K562 (cell line): Measurements from ENCODE around the gene TSC22D1. TPM values are rescaled to one million over a fixed set of nuclear protein-coding genes. Genes with fewer than 3 reads are reported as not detected.

Experiments
- ATAC-seq: fragments of 200-7000 bp; cut with Tn5 transposase; 3 replicates; pipeline ENCODE4 v1.9.1; 2020; ENCODE audit warnings: moderate library complexity
- BruUV-seq: library from RNA; stranded (reverse); fragments of 400-500 nt; replicated peaks from 2 replicates; lab custom pipeline; 2021; lab: Mats Ljungman, UMichigan
- CTCF ChIA-PET: fragments of 300-600 bp; formaldehyde crosslinking; extraction: SDS; loops from one replicate; lab custom pipeline; 2021; ENCODE audit warnings: low intra/inter-chr PET ratio; lab: Yijun Ruan, JAX
- POLR2A ChIA-PET: fragments of 300-600, 350-650 bp; sonication (Branson Sonifier 250); formaldehyde crosslinking; extraction: SDS; loops from one replicate; lab custom pipeline; 2021; ENCODE audit warnings: antibody characterized with exemption, inconsistent platforms; lab: Yijun Ruan, JAX
- DNase-seq, 4 experiments: peaks; one replicate each; pipeline versions ENCODE4 v3.0.0 to v3.0.0-alpha.2; 2011 to 2018; ENCODE audit warnings: low spot score in 3 of 4, mixed read lengths in 3 of 4; ENCODE audit errors: extremely low read depth in 1 of 4
- FAIRE-seq: peaks from 2 replicates; lab custom pipeline; 2011; peaks lifted over from hg19 to GRCh38; lab: Jason Lieb, UNC
- H2AFZ ChIP-seq: 2 replicates; pipeline ENCODE4 v1.6.0; 2011; ENCODE audit warnings: low read depth, low read length, control low read depth, inconsistent platforms
- H3K27ac ChIP-seq: fragments of 200-600 bp; 3 replicates; pipeline ENCODE4 v1.8.0; 2011; ENCODE audit warnings: low read depth, mild to moderate bottlenecking, control low read depth, inconsistent platforms, low read length, moderate library complexity, mixed read lengths; ENCODE audit errors: extremely low read depth
- H3K27me3 ChIP-seq, 2 experiments: fragments of 300-600 bp in 1 of 2; 2 replicates in 1 of 2; 3 replicates in 1 of 2; pipeline versions ENCODE4 v1.6.0 to v1.8.0; 2011; ENCODE audit warnings: inconsistent platforms in 2 of 2, low read length in 2 of 2, mild to moderate bottlenecking in 1 of 2, mixed read lengths in 1 of 2, moderate library complexity in 1 of 2; ENCODE audit not compliant: control insufficient read depth in 2 of 2, insufficient read depth in 2 of 2
- H3K36me3 ChIP-seq: fragments of 300-600 bp; 3 replicates; pipeline ENCODE4 v1.8.0; 2011; ENCODE audit warnings: mild to moderate bottlenecking, low read length, inconsistent platforms; ENCODE audit not compliant: control insufficient read depth, insufficient read depth
- H3K4me1 ChIP-seq, 2 experiments: fragments of 200-600 bp in 1 of 2; replicated peaks in 1 of 2; 2 replicates in 1 of 2; 3 replicates in 1 of 2; pipeline versions ENCODE4 v1.5.1 to v1.8.0; 2011; ENCODE audit warnings: inconsistent platforms in 2 of 2, low read length in 2 of 2, mild to moderate bottlenecking in 1 of 2, mixed read lengths in 1 of 2, moderate library complexity in 1 of 2; ENCODE audit not compliant: control insufficient read depth in 2 of 2, insufficient read depth in 2 of 2
- H3K4me2 ChIP-seq: 2 replicates; pipeline ENCODE4 v1.6.1; 2011; ENCODE audit warnings: low read length, control low read depth, inconsistent platforms, mixed read lengths; ENCODE audit not compliant: insufficient read depth
- H3K4me3 ChIP-seq: fragments of 200-600 bp; sonication (generic), shearing (Covaris generic); 2 replicates; pipeline ENCODE4 v1.5.1; 2016; ENCODE audit warnings: control low read depth, inconsistent platforms
- H3K79me2 ChIP-seq: fragments of 200-600 bp; 3 replicates; pipeline ENCODE4 v1.8.0; 2011; ENCODE audit warnings: low read length, inconsistent platforms; ENCODE audit not compliant: control insufficient read depth, insufficient read depth
- H3K9ac ChIP-seq, 2 experiments: 2 replicates each; pipeline versions ENCODE4 v1.6.0 to v1.6.1; 2011; ENCODE audit warnings: low read depth in 2 of 2, low read length in 2 of 2, control low read depth in 1 of 2, inconsistent platforms in 1 of 2, mild to moderate bottlenecking in 1 of 2, mixed read lengths in 1 of 2; ENCODE audit not compliant: insufficient read depth in 1 of 2
- H3K9me1 ChIP-seq: one replicate; pipeline ENCODE4 v1.6.0; 2011; ENCODE audit warnings: inconsistent platforms, mild to moderate bottlenecking, low read length, moderate library complexity; ENCODE audit not compliant: control insufficient read depth, insufficient read depth
- H3K9me3 ChIP-seq: replicated peaks from 2 replicates; pipeline ENCODE4 v1.5.1; 2011; ENCODE audit warnings: low read depth, low read length, inconsistent platforms; ENCODE audit not compliant: control insufficient read depth, insufficient read depth
- H4K20me1 ChIP-seq: replicated peaks from 2 replicates; pipeline ENCODE4 v1.6.1; 2011; ENCODE audit warnings: low read length, inconsistent platforms, mixed read lengths; ENCODE audit not compliant: control insufficient read depth, insufficient read depth
- CEBPB ChIP-seq: fragments of 450-650 bp; IDR thresholded peaks from 2 replicates; pipeline ENCODE4 v1.6.1; 2016; ENCODE audit warnings: missing genetic modification characterization, missing compliant biosample characterization
- IFI16 ChIP-seq: fragments of 250-450 bp; sonication (Bioruptor Pico); IDR thresholded peaks from 2 replicates; pipeline ENCODE4 v2.1.2; 2022; ENCODE audit warnings: mild to moderate bottlenecking, inconsistent platforms
- IRF1 ChIP-seq: sonication (generic); formaldehyde crosslinking; IDR thresholded peaks from 2 replicates; pipeline ENCODE4 v1.8.0; 2022; ENCODE audit warnings: missing genetic modification reagents, mild to moderate bottlenecking, borderline replicate concordance
- NFATC3 ChIP-seq: fragments of 450-650 bp; IDR thresholded peaks from 2 replicates; pipeline ENCODE4 v1.6.1; 2017; ENCODE audit warnings: mild to moderate bottlenecking
- NFE2L1 ChIP-seq: fragments of 450-650 bp; IDR thresholded peaks from 2 replicates; pipeline ENCODE4 v1.6.1; 2016; ENCODE audit warnings: missing genetic modification characterization, low read depth, mild to moderate bottlenecking, missing compliant biosample characterization, moderate library complexity, borderline replicate concordance
- PTRF ChIP-seq: fragments of 450-650 bp; IDR thresholded peaks from 2 replicates; pipeline ENCODE4 v1.6.1; 2016; ENCODE audit warnings: mild to moderate bottlenecking, missing genetic modification characterization, missing compliant biosample characterization
- SIN3B ChIP-seq: fragments of 450-650 bp; IDR thresholded peaks from 2 replicates; pipeline ENCODE4 v1.6.1; 2017; ENCODE audit warnings: low read depth, mild to moderate bottlenecking, moderate library complexity
- SRSF1 ChIP-seq: fragments of 200-400 bp; formaldehyde crosslinking; IDR thresholded peaks from 2 replicates; pipeline ENCODE4 v1.6.1; 2017; ENCODE audit warnings: mild to moderate bottlenecking, low read depth, low read length, moderate library complexity
- THAP12 ChIP-seq: fragments of 250-450 bp; sonication (Bioruptor Pico); IDR thresholded peaks from 2 replicates; pipeline ENCODE4 v1.9.0; 2021; ENCODE audit warnings: mild to moderate bottlenecking, inconsistent platforms
- TRIM28 ChIP-seq: fragments of 450-650 bp; IDR thresholded peaks from 2 replicates; pipeline ENCODE4 v1.6.1; 2017
- ZNF12 ChIP-seq: sonication (generic); formaldehyde crosslinking; IDR thresholded peaks from 2 replicates; pipeline ENCODE4 v1.4.0; 2020; ENCODE audit warnings: mild to moderate bottlenecking, missing genetic modification reagents
- ZNF239 ChIP-seq: fragments of 250-450 bp; sonication (Bioruptor Pico); IDR thresholded peaks from 2 replicates; pipeline ENCODE4 v1.4.0; 2020; ENCODE audit warnings: mild to moderate bottlenecking
- ZNF431 ChIP-seq: sonication (generic); formaldehyde crosslinking; IDR thresholded peaks from 2 replicates; pipeline ENCODE4 v1.8.0; 2022; ENCODE audit warnings: mild to moderate bottlenecking, missing genetic modification reagents
- ZNF511 ChIP-seq: sonication (generic); formaldehyde crosslinking; IDR thresholded peaks from 2 replicates; pipeline ENCODE4 v1.8.0; 2022; ENCODE audit warnings: mild to moderate bottlenecking, missing genetic modification reagents
- ZNF518B ChIP-seq: fragments of 250-450 bp; sonication (Bioruptor Pico); IDR thresholded peaks from 2 replicates; pipeline ENCODE4 v1.5.0; 2021; ENCODE audit warnings: mild to moderate bottlenecking, moderate library complexity
- ZNF79 ChIP-seq: fragments of 250-450 bp; sonication (Bioruptor Pico); IDR thresholded peaks from 2 replicates; pipeline ENCODE4 v1.4.0; 2020; ENCODE audit warnings: low read depth, mild to moderate bottlenecking, moderate library complexity
- WGBS: fragments of 100-300 bp; shearing (Covaris generic); methylation state at CpG from one replicate; pipeline ENCODE4 v1.1.6; 2016; ENCODE audit warnings: low coverage, mixed read lengths; ENCODE audit not compliant: insufficient coverage; ENCODE audit errors: missing lambda C conversion rate; 5-methylcytosine and 5-hydroxymethylcytosine counted together
- in situ Hi-C: fragments of 300-500 bp; cut with MboI; formaldehyde crosslinking; loops from 4 replicates; pipeline ENCODE4 v1.15.0; 2018; ENCODE audit warnings: inconsistent platforms, mixed read lengths
- intact Hi-C: fragments of 100-400 bp; cut with micrococcal nuclease; formaldehyde crosslinking; loops from 2 replicates; pipeline ENCODE4 v1.14.2; 2022
- polyA plus RNA-seq, 8 experiments: library from polyadenylated mRNA; depleted of rRNA in 4 of 8; stranded (reverse) in 5 of 8; unstranded in 3 of 8; fragments of >200 nt; fragmentation: Nextera tagmentation in 2 of 8; fragmentation: Illumina TruSeq in 1 of 8; extraction: Ambion mirVana in 2 of 8; extraction: Trizol in 1 of 8; gene quantifications; 2 replicates each; pipeline versions ENCODE4 v1.2.1 to v1.2.3, GENCODE V29; 2011 to 2014; ENCODE audit warnings: inconsistent platforms in 1 of 8, missing spikeins in 1 of 8
- total RNA-seq, 7 experiments: library from RNA; depleted of rRNA in 6 of 7; stranded (reverse); fragments of >200 nt in 6 of 7; fragmentation: Illumina TruSeq in 2 of 7; extraction: Trizol in 2 of 7; gene quantifications; 2 replicates each; pipeline versions ENCODE4 v1.2.1 to v1.2.3, GENCODE V29; 2011 to 2021; ENCODE audit warnings: low replicate concordance in 1 of 7

TSC22D1 gene
- total and polyA plus RNA-seq, 9 of the 15 experiments (the other 6 are each of a cell fraction or from before 2014, with no cell fraction given), result 2.6 to 19.8 (median 8.4) TPM

GRCh38 chr13:44514278-44514677 is 61.9 kb downstream of the TSC22D1 start:
- ChIA-PET POLR2A (no interaction called here), CTCF (no interaction called here)
- no peak overlapping the region for H3K4me2 ChIP-seq
- no TSS peak for BruUV-seq
- H3K36me3 ChIP-seq, result no peaks in the 10 kb centered on the region
- H3K79me2 ChIP-seq, result no peaks in the 10 kb centered on the region
- intact Hi-C loops, result no loop called here
- no peak overlapping the region for H3K9ac ChIP-seq
- H2AFZ ChIP-seq, result no peak overlapping the region
- ATAC-seq, result no peak
- no peaks in the 10 kb centered on the region for H3K27me3 ChIP-seq
- in situ Hi-C loops, result no loop called here
- no peaks in the 10 kb centered on the region for H3K4me1 ChIP-seq
- DNase-seq, result no peak
- H3K9me3 ChIP-seq, result no peaks in the 10 kb centered on the region
- no peaks in the 10 kb centered on the region for H4K20me1 ChIP-seq
- H3K9me1 ChIP-seq, result no peaks in the 10 kb centered on the region
- no peak overlapping the region for H3K27ac ChIP-seq
- TF ChIP-seq ZNF12 (CRISPR knock-in tag), result no peak
- TF ChIP-seq ZNF79 (CRISPR knock-in tag), result no peak
- no peak for TF ChIP-seq SIN3B
- no peak for TF ChIP-seq IFI16 (CRISPR knock-in tag)
- no peak for TF ChIP-seq ZNF518B (CRISPR knock-in tag)
- TF ChIP-seq NFATC3, result no peak
- TF ChIP-seq THAP12 (CRISPR knock-in tag), result no peak
- TF ChIP-seq TRIM28, result no peak
- no peak for TF ChIP-seq IRF1 (CRISPR knock-in tag)
- TF ChIP-seq ZNF511 (CRISPR knock-in tag), result no peak
- no peak for TF ChIP-seq ZNF239 (CRISPR knock-in tag)
- TF ChIP-seq PTRF, result no peak
- no peak for TF ChIP-seq SRSF1
- TF ChIP-seq ZNF431 (CRISPR knock-in tag), result no peak
- no peak for TF ChIP-seq CEBPB (tag)
- TF ChIP-seq NFE2L1 (tag), result no peak
- 16% methylated on average over 6 of the region's 6 CpGs for WGBS
- no peak overlapping the region for H3K4me3 ChIP-seq
- no peak for FAIRE-seq
